Liver (tissue), 3 donors: ENCODE results near the gene PDGFC.

Experiments
- EGR1 ChIP-seq, 2 donors: IDR thresholded peaks; 2 replicates each; pipeline ENCODE4 v1.6.1; 2016 to 2018; ENCODE audit warnings: antibody characterized with exemption in 2 of 2, low read depth in 2 of 2
- FOXA1 ChIP-seq: IDR thresholded peaks from 2 replicates; pipeline ENCODE4 v1.6.1; 2016; ENCODE audit warnings: antibody characterized with exemption
- GABPA ChIP-seq, 2 donors: IDR thresholded peaks in 1 of 2; conservative IDR thresholded peaks in 1 of 2; 2 replicates each; pipeline ENCODE4 v1.6.1; 2016; ENCODE audit warnings: antibody characterized with exemption in 2 of 2, mild to moderate bottlenecking in 1 of 2, moderate library complexity in 1 of 2
- HNF4G ChIP-seq: IDR thresholded peaks from 2 replicates; pipeline ENCODE4 v1.6.1; 2016; ENCODE audit warnings: antibody characterized with exemption
- RAD21 ChIP-seq, 2 donors: IDR thresholded peaks; 2 replicates each; pipeline ENCODE4 v1.6.1; 2016; ENCODE audit warnings: antibody characterized with exemption in 2 of 2, mild to moderate bottlenecking in 2 of 2
- SP1 ChIP-seq: IDR thresholded peaks from 2 replicates; pipeline ENCODE4 v1.6.1; 2018; ENCODE audit warnings: antibody characterized with exemption, mild to moderate bottlenecking
- TAF1 ChIP-seq: conservative IDR thresholded peaks from 2 replicates; pipeline ENCODE4 v1.6.1; 2016; ENCODE audit warnings: antibody characterized with exemption, mild to moderate bottlenecking
- YY1 ChIP-seq: IDR thresholded peaks from 2 replicates; pipeline ENCODE4 v1.6.1; 2016; ENCODE audit warnings: antibody characterized with exemption, mild to moderate bottlenecking
- TF ChIP-seq, protein P1 (sequence below): fragments of 150-350 bp; IDR thresholded peaks from 2 replicates; pipeline ENCODE4 v1.5.1; 2017; ENCODE audit warnings: improper control_type of control experiment, low read depth, low read length; ENCODE audit not compliant: missing input control
- TF ChIP-seq, protein P2 (sequence below): IDR thresholded peaks from 2 replicates; pipeline ENCODE4 v1.6.1; 2016; ENCODE audit warnings: antibody characterized with exemption, mild to moderate bottlenecking
- TF ChIP-seq, protein P3 (sequence below): IDR thresholded peaks from 2 replicates; pipeline ENCODE4 v1.6.1; 2016; ENCODE audit warnings: antibody characterized with exemption
- TF ChIP-seq, protein P4 (sequence below): IDR thresholded peaks from 2 replicates; pipeline ENCODE4 v1.6.1; 2016; ENCODE audit warnings: antibody characterized with exemption
- TF ChIP-seq, protein P5 (sequence below): IDR thresholded peaks from 2 replicates; pipeline ENCODE4 v1.6.1; 2016; ENCODE audit warnings: antibody characterized with exemption
- donor health status: healthy.
- donor health status: healthy.

DNA sequence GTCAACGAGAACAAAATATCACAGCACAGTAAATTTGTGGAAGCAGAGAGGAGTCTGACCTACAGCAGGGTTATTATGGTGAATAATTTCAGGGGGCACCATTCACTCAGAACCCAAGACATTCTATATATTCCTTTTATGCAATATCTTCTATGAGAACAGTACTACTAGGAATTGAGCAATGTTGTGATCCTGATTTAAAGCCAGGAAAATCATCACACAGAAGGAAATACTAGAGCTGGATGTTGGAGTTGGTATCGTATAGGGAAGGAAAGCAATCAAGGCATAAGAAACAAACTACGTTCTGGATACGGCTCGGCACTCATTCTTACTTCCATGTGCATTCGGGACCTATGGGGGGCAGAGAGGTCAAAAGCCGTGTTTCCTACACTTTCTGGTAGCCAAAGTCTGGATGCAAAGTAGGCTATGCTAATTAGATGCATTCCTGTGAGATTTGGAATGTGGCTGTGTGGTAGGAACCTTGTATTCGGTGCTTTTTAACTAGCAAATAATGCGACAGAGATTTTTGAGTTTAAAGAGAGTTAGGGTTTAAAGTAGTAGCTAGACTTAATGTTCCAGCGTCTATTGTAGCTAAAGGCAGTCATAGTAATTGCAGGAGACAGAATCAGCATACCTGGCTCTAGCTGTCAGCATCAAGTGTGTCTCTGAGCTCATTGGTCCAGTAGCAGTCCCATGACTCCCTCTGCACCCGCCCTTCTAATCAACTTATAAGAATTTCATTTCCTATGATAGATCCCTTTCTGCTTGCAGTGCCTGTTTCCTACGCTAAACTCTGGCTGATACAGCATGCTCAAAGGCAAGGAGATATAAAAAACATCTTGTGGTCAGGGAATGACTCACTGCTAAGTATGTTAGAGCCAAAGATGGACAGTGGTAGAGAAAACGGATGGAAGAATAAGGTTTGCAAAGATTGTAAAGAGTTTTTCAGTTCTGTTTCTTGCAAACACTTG lies 43.3 kb upstream of the PDGFC start:
- TF ChIP-seq, protein P1, sequence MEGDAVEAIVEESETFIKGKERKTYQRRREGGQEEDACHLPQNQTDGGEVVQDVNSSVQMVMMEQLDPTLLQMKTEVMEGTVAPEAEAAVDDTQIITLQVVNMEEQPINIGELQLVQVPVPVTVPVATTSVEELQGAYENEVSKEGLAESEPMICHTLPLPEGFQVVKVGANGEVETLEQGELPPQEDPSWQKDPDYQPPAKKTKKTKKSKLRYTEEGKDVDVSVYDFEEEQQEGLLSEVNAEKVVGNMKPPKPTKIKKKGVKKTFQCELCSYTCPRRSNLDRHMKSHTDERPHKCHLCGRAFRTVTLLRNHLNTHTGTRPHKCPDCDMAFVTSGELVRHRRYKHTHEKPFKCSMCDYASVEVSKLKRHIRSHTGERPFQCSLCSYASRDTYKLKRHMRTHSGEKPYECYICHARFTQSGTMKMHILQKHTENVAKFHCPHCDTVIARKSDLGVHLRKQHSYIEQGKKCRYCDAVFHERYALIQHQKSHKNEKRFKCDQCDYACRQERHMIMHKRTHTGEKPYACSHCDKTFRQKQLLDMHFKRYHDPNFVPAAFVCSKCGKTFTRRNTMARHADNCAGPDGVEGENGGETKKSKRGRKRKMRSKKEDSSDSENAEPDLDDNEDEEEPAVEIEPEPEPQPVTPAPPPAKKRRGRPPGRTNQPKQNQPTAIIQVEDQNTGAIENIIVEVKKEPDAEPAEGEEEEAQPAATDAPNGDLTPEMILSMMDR, result no peak
- TF ChIP-seq, protein P2, sequence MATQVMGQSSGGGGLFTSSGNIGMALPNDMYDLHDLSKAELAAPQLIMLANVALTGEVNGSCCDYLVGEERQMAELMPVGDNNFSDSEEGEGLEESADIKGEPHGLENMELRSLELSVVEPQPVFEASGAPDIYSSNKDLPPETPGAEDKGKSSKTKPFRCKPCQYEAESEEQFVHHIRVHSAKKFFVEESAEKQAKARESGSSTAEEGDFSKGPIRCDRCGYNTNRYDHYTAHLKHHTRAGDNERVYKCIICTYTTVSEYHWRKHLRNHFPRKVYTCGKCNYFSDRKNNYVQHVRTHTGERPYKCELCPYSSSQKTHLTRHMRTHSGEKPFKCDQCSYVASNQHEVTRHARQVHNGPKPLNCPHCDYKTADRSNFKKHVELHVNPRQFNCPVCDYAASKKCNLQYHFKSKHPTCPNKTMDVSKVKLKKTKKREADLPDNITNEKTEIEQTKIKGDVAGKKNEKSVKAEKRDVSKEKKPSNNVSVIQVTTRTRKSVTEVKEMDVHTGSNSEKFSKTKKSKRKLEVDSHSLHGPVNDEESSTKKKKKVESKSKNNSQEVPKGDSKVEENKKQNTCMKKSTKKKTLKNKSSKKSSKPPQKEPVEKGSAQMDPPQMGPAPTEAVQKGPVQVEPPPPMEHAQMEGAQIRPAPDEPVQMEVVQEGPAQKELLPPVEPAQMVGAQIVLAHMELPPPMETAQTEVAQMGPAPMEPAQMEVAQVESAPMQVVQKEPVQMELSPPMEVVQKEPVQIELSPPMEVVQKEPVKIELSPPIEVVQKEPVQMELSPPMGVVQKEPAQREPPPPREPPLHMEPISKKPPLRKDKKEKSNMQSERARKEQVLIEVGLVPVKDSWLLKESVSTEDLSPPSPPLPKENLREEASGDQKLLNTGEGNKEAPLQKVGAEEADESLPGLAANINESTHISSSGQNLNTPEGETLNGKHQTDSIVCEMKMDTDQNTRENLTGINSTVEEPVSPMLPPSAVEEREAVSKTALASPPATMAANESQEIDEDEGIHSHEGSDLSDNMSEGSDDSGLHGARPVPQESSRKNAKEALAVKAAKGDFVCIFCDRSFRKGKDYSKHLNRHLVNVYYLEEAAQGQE, result no peak
- TF ChIP-seq, protein P3, sequence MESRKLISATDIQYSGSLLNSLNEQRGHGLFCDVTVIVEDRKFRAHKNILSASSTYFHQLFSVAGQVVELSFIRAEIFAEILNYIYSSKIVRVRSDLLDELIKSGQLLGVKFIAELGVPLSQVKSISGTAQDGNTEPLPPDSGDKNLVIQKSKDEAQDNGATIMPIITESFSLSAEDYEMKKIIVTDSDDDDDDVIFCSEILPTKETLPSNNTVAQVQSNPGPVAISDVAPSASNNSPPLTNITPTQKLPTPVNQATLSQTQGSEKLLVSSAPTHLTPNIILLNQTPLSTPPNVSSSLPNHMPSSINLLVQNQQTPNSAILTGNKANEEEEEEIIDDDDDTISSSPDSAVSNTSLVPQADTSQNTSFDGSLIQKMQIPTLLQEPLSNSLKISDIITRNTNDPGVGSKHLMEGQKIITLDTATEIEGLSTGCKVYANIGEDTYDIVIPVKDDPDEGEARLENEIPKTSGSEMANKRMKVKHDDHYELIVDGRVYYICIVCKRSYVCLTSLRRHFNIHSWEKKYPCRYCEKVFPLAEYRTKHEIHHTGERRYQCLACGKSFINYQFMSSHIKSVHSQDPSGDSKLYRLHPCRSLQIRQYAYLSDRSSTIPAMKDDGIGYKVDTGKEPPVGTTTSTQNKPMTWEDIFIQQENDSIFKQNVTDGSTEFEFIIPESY, result no peak
- TF ChIP-seq TAF1 (no peak), YY1 (no peak), SP1 (no peak), FOXA1 (no peak), EGR1 (IDR thresholded peaks at IDR 0.05; ENCODE audit: low read depth in 2 of 2) (no peak), GABPA (IDR thresholded peaks at IDR 0.05 in 1 of 2, conservative IDR thresholded peaks at IDR 0.05 in 1 of 2) (no peak), HNF4G (no peak), RAD21 (IDR thresholded peaks at IDR 0.05) (no peak)
- TF ChIP-seq, protein P4, sequence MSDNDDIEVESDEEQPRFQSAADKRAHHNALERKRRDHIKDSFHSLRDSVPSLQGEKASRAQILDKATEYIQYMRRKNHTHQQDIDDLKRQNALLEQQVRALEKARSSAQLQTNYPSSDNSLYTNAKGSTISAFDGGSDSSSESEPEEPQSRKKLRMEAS, result no peak
- TF ChIP-seq, protein P5, sequence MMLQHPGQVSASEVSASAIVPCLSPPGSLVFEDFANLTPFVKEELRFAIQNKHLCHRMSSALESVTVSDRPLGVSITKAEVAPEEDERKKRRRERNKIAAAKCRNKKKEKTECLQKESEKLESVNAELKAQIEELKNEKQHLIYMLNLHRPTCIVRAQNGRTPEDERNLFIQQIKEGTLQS, result no peak
